ENCODE data around the gene WIZ. TPM values are rescaled to one million over a fixed set of nuclear protein-coding genes. Genes with fewer than 3 reads are reported as not detected.

WIZ gene
- total and polyA plus RNA-seq, 2 experiments from 2014 or later, result 8.9 to 39.5 TPM

DNA sequence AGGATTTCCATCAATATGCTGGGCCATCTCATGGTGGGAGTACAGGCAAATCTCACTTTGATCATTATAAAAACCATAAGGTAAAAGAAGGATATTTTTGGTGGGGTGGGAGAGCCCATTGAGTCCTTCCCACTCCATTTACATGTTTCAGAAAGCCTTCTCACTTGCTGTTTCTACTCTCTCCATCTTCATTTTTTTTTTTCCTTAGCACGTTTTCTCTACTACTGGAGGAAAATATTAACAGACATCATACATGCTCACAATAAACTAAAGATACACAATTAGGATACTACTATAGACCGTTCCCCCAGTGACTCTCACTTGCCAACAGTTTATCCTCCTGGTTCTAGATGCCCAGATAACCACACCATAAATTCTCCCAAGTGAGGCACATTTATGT, 68.3 kb downstream of the WIZ start:
- no peaks in the 10 kb centered on the region; the same call in 1 of the 3 replicates for H3K9me3 Mint-ChIP-seq
- peak overlapping the region; percentile 99; the same call in 1 of the 2 replicates for H3K4me3 ChIP-seq

DNA sequence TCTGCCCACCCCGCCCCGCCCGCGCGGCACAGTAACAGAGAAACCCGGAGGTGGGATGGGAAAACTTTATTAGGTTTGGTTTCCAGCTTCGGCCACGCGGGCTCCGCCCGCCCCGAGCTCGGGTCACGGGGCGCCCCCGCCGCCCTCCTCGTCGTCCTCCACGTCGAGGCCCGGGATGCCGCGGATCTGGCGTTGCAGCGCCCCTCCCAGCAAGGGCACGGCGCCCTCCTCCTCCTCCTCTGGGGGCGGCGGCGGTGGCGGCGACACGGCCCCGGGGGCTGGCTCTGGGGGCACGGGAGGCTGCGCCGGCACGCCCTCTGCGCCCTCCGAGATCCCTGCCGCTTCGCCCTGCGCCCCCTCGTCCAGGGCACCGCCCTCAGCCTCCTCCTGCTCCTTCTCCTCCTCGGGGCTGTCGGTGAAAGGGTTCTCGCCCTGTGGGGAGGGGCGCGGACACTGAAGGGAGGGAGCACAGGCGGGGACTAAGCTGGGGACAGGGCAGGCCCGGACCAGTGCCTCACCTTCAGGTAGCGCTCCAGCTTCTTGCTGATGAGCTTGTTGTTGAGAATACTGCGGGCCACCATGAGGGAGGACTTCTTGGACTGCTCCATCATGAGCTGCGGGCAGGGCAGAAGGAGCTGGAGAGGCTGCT, 69.6 kb downstream of the WIZ start:
- peaks cover 29% of the 10 kb centered on the region for H3K4me1 Mint-ChIP-seq
- peaks cover 42% of the 10 kb centered on the region for H3K79me2 ChIP-seq (replicated peaks; ENCODE audit: insufficient read depth)
- peak overlapping the region; percentile 95 for H3K27ac ChIP-seq (ENCODE audit: low read depth)
- peaks cover 25% of the 10 kb centered on the region for H3F3A ChIP-seq (replicated peaks; ENCODE audit: low read depth)
- no peaks in the 10 kb centered on the region for H3K36me3 ChIP-seq (ENCODE audit: insufficient read depth)
- peak overlapping the region; percentile 92 for H3K27ac Mint-ChIP-seq
- DNase-seq (ENCODE audit: low spot score) (peak; percentile 84), ATAC-seq (peak; percentile 60)
- H3K4me1 ChIP-seq (ENCODE audit: insufficient read depth), result peaks cover 16% of the 10 kb centered on the region
- H3K4me2 ChIP-seq, result peak overlapping the region; percentile 91
- H3K27me3 ChIP-seq (ENCODE audit: insufficient read depth), result no peaks in the 10 kb centered on the region
- peaks cover 14% of the 10 kb centered on the region for H3K27me3 Mint-ChIP-seq (ENCODE audit: insufficient read depth, low read depth, poor library complexity)
- peak overlapping the region; percentile 14; the same call in 1 of the 2 replicates for H2AFZ ChIP-seq
- peaks cover 31% of the 10 kb centered on the region for H4K20me1 ChIP-seq (replicated peaks; ENCODE audit: insufficient read depth)
- peak overlapping the region; percentile 96 for H3K4me3 Mint-ChIP-seq
- TF ChIP-seq POLR2AphosphoS5 (IDR thresholded peaks at IDR 0.05; ENCODE audit: low read depth) (peak; percentile 61; the same call in 1 of the 2 replicates), EZH2 (IDR thresholded peaks at IDR 0.05; ENCODE audit: low read depth, unreplicated experiment) (no peak)
- peak overlapping the region; percentile 99 for H3K4me3 ChIP-seq
- no peaks in the 10 kb centered on the region for H3K9me2 ChIP-seq (ENCODE audit: insufficient read depth)
- H3K36me3 Mint-ChIP-seq (ENCODE audit: low read depth), result peaks cover 12% of the 10 kb centered on the region
- no peaks in the 10 kb centered on the region; the same call in 1 of the 3 replicates for H3K9me3 Mint-ChIP-seq

More for the DNA sequence above, 68.3 kb downstream of the WIZ start:
- H3K4me3 Mint-ChIP-seq, result peak overlapping the region; percentile 77
- Histone ChIP-seq H3F3A (replicated peaks; ENCODE audit: low read depth) (peaks cover 25% of the 10 kb centered on the region), H4K20me1 (replicated peaks; ENCODE audit: insufficient read depth) (peaks cover 21% of the 10 kb centered on the region), H3K79me2 (replicated peaks; ENCODE audit: insufficient read depth) (peaks cover 39% of the 10 kb centered on the region), H3K9me2 (ENCODE audit: insufficient read depth) (no peaks in the 10 kb centered on the region), H3K27me3 (ENCODE audit: insufficient read depth) (no peaks in the 10 kb centered on the region), H2AFZ (no peak overlapping the region), H3K36me3 (ENCODE audit: insufficient read depth) (no peaks in the 10 kb centered on the region), H3K27ac (ENCODE audit: low read depth) (peak overlapping the region; percentile 95), H3K4me1 (ENCODE audit: insufficient read depth) (peaks cover 16% of the 10 kb centered on the region), H3K4me2 (peak overlapping the region; percentile 91)
- peaks cover 12% of the 10 kb centered on the region for H3K27me3 Mint-ChIP-seq (ENCODE audit: insufficient read depth, low read depth, poor library complexity)
- peaks cover 29% of the 10 kb centered on the region for H3K4me1 Mint-ChIP-seq
- DNase-seq (ENCODE audit: low spot score), result no peak
- H3K27ac Mint-ChIP-seq, result peak overlapping the region; percentile 92; the same call in 1 of the 2 replicates
- H3K36me3 Mint-ChIP-seq (ENCODE audit: low read depth), result peaks cover 21% of the 10 kb centered on the region
- no peak for ATAC-seq
- TF ChIP-seq, protein P1, sequence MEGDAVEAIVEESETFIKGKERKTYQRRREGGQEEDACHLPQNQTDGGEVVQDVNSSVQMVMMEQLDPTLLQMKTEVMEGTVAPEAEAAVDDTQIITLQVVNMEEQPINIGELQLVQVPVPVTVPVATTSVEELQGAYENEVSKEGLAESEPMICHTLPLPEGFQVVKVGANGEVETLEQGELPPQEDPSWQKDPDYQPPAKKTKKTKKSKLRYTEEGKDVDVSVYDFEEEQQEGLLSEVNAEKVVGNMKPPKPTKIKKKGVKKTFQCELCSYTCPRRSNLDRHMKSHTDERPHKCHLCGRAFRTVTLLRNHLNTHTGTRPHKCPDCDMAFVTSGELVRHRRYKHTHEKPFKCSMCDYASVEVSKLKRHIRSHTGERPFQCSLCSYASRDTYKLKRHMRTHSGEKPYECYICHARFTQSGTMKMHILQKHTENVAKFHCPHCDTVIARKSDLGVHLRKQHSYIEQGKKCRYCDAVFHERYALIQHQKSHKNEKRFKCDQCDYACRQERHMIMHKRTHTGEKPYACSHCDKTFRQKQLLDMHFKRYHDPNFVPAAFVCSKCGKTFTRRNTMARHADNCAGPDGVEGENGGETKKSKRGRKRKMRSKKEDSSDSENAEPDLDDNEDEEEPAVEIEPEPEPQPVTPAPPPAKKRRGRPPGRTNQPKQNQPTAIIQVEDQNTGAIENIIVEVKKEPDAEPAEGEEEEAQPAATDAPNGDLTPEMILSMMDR (conservative IDR thresholded peaks at IDR 0.05; ENCODE audit: low read depth in 2 of 2), result no peak
- TF ChIP-seq, protein P2, sequence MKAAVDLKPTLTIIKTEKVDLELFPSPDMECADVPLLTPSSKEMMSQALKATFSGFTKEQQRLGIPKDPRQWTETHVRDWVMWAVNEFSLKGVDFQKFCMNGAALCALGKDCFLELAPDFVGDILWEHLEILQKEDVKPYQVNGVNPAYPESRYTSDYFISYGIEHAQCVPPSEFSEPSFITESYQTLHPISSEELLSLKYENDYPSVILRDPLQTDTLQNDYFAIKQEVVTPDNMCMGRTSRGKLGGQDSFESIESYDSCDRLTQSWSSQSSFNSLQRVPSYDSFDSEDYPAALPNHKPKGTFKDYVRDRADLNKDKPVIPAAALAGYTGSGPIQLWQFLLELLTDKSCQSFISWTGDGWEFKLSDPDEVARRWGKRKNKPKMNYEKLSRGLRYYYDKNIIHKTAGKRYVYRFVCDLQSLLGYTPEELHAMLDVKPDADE (IDR thresholded peaks at IDR 0.05), result no peak
- TF ChIP-seq JUNB (IDR thresholded peaks at IDR 0.05; ENCODE audit: unreplicated experiment) (no peak), EZH2 (IDR thresholded peaks at IDR 0.05; ENCODE audit: low read depth, unreplicated experiment) (no peak)
